HS-5 (cell line): Measurements from ENCODE around the gene CARD19.

ENCODE experiments used
- DNase-seq: peaks from one replicate; pipeline ENCODE4 v3.0.0-alpha.2; 2012; ENCODE audit warnings: low read depth

CARD19 gene

DNA sequence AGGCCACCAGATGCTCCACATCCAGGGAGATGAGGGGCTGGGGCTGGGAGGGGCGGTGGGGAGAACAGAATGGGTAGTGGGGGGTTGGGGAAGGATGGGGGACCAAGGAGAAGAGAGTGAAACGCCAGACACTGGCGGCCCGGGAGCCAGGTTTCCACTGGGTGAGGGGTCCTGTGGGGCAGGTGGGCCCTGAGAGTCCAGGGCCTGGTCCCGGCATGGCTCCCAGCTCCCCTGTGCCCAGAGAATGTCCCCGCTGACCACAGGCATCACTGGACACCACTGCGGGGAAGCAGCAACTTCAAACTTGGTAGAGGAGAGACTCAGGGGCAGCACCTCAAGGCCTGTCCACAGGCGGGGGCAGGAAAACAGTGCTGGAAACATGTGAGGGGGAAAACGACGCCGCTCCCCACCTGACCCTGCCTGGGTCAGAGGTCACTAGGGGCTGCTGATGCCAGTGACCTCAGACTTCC, 24.9 kb downstream of the CARD19 start:
- no peak for DNase-seq

DNA sequence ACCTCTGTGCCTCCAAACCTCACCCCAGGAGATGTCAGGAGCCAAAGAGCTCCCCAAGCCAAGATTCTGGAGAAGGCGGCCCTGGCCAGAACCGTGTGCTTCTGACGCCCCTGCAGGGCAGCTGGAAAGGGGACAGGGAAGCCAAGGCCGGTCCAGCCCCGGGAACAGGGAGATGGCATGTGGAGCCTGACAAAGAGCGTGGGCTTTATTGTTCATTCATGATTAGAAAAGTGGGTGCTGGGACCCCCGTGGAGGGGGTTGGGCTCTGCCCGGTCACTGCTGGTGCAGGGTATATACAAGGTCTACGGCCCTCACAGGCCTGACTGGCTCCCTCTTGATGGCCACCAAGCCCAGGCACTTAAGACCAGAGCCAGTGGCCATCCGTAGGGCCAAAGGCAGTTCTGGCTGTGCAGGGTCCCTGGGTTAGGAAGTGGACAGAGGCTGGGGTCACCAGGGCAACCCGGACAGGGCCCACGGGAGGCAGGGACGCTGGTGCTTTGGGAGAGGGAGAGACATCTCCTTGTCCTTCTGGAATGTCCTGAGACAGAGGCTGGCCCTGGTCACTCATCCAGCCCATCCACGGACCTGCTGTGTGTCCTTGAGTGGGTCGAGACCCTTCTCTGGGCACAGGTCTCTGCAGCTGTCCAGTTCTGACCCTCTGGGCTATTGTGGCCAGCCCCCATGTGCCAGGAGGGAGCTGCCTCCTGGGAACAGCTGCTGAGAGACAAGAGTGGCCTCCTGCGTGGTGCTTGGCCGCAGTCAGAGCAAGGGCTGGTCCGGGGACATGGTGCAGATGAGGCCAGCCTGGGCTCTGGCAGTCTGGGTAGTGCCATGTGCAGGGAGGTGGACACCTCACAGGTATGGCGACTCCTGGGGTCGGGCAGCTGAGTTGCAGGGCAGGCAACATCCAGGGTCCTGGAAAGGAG, 25.6 kb downstream of the CARD19 start:
- DNase-seq = no peak

DNA sequence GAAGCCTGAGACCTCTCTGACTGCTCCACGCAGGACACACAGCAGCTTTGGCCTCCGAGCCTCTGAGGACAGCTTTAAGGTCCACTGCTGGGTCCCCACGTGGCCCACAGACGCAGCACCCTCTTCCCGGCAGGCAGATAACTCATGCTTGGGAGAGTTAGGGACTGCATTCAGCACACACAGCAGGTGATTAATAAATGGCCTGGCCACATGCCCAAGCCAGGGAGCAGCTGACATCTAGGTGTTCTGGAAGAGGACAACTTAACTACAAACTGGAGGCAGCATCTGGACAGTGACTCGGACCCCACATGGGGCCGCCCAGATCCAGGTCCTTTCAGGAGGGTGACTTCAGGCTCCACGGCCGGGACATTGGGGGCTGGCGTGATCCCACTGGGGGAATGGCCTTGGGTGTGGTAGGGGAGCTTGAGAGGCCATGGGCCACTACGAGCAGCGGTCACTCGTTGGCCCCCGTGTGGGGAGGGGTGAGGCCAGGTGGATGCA, 26.8 kb downstream of the CARD19 start:
- no peak for DNase-seq

DNA sequence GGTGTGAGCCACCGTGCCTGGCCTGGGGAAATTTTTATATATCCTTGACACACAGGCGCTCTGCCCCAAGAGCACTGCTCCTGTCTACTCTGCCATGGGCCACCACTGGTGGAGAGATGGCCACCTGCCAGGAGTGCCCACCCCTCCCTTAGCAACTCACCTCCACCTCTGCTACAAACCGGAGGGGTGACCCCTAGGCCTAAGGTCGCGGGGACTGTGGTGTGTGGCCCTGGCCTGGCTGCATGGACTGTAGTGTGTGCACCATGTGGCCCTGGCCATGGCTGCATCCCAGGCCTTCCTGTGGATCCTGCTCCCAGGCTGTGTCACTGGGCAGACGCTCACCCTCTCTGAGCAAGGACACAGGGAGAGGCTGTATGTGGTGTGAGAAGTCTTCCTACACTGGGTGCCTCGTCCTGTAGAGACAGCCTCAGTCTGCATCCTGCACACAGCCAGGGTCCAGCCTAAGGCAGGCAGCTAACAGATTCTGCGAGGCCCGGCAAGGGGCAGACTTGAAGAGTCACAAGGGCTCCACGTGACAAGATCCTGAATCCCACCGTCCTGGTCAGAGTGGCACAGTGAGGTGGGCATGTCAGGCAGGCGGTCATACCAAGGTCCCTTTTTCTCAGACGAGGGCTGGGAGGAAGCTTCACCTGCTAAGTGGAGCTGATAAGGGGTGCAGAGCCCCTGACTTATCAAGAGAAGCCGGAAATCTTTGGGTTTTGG, 27.7 kb downstream of the CARD19 start:
- DNase-seq = no peak

DNA sequence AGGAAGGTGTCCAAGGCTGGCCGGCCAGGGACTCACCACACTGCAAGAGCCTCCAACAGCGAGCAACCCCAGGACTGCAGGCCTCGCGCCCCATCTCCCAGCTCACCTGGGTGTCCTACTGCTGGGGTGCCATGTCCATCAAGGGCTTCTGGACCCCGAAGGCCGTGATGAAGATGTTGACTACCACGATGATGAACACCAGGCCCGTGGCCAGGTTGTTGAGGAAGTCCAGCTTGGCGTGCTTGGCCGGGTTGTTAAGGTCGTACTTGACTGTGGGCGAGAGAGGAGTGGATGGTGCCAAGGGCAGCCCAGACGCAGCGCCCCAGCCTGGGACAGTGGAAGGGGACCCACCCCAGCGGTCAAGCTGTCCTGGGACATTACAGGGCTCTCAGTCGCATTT, 28.8 kb downstream of the CARD19 start:
- no peak for DNase-seq

DNA sequence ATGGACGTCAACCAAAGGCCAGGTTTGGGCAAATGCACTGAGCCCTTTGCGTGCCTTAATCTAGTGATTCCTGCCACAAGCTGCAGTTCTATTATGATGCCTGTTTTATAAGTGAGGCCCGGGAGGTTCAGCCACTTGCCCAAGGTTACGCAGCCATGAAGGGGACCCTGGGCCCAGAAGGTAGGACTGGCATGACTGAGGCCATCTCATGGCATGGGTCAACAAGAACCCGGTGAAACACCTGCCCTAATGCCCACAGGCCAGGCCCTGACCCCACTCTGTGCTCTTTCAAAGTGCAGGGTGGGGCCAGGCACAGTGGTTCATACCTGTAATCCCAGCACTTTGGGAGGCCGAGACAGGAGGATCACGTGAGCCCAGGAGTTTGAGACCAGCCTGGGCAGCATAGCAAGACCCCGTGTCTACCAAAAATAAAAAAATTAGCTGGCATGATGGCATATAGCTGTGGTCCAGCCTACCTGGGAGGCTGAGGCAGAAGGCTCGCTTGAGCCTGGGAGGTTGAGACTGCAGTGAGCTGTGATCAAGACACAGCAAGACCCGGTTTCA, 29.4 kb downstream of the CARD19 start:
- DNase-seq = no peak

DNA sequence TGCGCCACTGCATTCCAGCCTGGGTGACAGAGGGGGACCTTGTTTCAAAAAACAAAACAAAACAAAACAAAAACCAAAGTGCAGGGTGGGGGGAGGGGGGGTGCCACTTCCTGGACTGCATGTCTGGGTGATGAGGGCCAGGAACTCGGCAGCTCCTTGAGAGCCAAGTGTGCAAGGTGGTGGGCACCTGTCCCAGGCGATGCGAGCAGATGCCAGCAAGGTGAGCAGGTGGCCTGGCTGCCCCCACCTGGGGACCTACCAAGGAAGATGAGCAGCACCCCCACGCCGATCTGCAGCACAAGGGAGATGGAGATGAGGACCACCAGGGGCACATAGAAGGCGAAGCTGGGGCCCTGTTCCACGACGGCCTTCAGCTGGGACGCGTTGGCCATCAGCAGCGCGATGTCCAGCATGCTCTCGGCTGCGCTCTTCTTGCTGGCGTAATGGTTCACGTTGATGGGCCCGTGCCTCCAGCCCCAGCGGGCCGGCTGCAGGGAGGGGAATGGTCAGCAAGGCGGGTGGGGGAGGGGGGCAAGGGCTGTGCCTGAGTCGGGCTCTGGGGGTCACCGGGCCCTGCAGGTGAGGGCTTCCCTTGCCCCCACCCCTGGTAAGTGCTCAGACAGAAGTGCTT, 30.2 kb downstream of the CARD19 start:
- DNase-seq = no peak

DNA sequence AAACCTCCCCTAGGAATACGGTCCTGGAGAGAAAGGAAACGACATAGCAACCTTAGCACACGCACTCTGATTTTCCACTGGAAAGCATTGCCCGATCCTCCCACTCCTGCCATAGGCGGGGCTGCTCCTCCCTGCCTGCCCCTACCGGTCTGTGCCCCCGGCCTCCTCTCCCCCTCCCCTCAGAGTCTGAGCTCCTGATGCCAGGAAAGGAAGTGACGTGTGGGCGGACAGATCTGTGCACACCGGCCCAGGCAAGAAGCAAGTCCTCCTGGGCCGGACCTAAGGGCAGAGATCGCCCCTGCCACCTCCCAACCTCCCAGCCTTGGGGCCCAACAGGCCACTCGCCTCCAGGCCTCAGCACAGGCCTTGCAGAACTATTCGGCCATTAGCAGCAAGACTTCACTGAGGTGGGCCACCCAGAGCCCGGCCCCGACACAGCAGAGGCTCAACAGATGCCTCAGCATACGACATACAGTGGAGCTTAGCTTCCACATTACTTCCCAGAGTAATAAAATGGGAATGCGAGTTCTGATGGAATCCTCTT, 30.9 kb downstream of the CARD19 start:
- DNase-seq = no peak

DNA sequence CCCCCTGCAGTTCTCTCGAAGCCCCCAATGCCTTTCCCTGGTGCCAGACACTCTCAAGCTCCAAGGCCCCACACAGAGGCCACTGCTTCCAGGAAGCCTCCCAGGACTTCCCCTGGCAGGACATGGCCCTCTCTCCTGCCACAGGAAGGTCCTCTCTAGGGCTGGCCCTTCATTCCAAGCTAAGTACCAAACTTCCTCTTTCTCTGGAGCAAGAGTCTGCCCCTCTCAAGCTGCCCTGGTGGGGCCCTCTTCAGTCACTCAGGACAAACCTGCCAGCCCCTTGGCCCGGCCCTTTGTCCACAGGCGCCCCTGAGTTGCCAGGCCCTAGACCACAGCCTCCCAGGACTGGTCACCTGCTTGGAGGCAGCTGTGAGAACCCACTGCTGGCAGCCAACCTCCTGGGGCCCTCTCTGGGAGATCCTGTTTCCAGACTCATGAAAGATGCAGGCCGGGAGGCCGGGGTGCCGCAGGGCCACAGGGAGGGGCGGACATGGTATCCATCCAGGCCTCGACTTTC, 31.4 kb downstream of the CARD19 start:
- DNase-seq = no peak

DNA sequence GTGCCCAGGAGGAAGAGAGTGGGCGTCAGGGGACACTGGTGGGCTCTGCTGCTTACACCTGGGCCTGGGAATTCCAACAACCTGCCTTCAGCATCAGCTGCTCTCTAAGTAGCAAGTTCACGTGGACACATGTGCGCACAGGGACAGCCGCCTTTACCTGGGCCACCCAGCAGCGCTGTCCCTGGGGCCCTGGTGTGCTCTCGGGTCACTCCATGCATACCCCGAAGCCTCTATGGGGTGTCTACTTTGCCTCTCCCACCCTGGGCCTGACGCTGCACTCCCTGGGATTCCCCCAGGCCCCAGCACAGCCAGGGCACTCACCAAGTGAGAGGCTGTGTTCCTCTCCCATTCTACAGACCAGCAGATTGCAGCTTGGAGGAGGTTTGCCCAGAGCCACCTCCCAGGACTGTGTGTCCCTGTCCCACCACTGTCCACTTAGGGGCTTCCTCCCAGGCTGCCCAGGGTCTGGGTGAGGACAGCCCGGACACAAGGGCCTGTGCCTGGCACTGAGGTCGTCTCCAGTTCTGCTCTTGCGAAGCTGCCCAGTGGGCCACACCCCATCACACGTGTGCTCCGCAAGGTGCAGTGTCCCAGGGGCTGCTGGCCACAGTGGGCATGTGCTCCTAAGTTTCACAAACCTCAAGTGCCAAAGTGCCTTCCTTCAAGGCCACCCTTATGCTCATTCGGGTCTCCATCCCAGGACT, 32.1 kb downstream of the CARD19 start:
- no peak for DNase-seq

DNA sequence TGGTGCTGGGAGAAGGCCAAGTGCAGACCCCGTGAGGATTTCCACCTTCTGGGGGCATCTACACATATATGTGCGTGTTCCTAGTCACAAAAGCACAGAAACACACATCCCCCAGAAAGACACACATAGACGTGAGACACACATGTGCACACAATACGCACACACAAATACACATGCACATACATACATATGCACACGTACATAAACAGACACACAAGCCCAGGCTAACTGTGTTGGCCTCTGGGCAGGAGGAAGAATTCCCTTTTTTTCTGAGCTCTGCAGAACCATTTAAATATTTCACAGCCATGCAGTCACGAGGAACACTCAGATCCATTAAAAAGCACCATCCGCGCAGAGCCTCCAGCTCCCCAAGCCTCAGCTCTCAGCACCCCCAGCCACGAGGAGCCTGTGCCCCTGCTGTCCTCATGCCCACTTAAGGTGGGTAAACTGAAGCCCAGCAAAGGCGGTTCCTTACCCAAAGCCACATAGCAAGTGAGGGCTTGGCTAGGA, 32.8 kb downstream of the CARD19 start:
- no peak for DNase-seq

DNA sequence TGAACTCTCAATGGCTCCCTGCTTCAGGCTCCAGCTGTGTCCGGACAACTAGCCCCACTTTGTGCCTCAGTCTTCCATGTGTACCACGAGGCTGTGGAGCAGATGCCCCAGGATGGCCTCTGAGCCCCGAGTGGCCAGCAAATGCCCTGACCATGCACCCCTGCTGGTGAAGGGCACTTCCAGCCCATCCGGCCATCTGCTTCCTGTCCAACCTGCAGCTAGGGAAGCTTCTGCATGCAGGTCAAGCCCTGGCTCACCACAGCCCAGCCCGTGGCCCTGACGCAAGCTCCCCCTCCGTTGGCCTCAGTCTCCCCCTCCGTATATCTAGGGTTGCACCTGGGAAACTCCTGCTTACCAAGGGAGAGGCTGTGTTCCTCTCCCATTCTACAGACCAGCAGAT, 33.3 kb downstream of the CARD19 start:
- no peak for DNase-seq

DNA sequence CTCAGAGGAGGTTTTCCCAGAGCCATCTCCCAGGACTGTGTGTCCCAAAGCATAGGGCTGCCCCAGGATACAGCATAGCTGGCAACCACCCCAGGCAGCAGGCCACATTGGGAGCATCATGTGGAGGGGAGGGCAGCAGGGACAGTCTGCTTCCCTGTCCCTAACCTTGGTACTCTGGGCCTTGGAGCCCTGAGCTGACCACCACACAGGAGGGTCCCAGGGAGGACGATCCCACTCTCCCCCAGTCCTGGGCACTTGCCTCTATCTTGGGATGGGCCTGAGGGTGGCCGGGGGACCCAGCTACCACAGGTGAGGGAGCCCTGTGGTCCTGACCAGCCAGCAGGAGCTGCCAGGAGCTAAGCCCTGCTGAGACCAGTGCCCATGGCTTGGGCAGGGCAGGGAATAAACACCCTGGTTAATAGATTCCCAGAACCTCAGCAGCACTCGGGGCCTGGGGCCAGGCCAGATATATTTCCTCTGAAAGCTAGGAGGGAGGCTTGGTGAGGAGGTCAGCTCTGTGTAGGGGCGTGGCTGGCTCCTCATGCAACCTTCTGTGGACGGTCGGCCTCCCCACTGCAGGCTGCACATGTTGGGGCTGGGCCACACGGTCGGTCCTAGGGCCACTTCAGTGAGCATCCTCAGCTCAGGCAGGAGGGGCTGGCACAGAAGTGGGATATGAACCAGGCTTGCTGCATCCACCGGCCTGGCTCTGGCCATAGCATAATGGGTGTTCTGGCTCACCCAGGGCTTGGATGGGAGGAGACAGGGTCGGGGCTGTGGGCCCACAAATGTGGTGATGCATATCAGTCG, 33.9 kb downstream of the CARD19 start:
- DNase-seq = no peak

DNA sequence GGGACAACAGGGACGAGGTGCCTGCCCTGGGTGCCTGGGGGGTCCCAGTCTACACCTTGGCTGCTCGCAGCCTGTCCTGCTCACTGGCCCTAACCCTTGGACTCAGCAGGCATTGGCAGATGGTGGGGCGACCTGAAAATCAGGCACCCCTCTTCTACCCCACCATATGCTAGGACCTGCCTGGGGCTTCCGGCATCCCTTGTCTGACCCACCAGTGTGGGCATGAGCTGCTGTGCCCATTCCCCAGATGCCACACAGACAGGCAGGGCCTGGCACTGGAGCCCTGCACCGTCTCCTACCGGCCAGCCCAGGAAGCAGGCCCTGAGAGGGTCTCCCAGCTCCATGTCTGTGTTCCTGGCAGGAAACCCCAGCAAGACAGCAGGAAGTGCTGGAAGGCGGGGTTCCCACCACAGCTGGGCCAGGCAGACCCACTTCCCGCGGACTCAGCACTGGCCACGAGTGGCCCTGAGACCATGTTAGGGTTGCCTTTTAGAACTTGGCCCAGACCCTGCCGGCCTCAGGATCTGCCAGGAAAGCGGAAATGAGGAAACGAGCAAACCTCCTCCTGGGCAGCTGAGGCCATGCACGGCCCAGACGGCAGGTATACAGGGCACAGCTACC, 35.0 kb downstream of the CARD19 start:
- no peak for DNase-seq

DNA sequence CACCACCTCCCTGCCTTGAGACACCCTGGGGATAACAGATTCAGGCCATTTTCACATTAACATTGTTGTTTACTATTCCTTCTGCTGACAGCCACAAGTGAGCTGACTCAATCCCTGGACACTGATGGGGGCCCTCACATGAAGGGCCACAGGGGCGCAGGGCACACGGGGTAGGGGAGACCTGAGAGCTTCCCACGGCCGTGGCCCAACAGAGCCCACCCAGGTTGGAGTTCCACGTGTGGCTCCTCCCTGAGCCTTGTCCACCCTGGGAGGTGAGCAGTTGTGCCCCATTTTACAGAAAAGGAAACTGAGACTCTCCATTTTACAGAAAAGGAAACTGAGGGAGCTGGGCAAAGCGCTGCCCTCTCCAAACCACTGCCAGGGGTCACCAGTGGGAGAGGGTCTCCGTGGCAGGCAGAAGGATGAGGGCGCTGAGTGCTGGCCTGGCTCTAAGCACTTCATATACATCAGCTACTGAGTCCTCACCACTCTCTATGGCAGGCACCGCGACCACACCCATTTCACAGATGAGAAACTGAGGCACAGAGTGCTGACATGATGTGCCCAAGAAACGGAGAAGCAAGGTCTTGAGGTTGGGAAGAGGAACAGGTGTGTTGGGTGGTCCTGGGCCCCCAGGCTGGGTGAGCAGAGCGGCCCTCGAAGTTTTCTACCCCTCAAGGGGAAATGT, 35.7 kb downstream of the CARD19 start:
- no peak for DNase-seq

DNA sequence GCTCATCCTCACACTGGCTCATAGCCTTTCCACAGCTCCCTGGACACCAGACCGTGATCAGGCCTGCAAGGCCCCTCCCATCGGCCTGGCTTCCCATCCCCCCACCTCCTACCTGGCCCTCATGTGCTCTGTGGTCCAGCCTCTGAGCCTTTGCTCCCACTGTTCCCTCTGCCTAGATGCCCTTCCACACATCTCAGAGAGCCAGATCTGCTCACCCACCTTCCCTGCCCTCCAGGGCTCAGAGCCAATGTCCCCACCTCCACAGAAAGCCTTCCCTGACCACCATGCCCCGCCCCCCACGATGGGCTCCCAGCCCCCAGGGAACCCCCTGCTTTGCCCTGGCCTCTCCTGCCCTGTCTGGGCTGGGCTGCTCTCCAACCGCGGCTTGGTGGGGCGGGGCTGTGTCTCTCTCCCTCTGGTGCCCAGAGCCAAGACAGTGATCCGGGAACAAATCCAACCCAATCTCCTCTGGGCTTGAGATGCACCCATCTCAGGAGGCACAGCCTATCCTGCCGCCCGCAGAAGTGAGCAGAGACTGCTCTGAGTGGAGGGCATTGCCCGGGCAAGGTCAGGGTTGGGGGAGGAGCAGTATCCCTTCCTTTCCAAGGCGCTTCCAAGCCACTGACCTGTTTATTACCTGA, 36.4 kb downstream of the CARD19 start:
- DNase-seq = no peak

DNA sequence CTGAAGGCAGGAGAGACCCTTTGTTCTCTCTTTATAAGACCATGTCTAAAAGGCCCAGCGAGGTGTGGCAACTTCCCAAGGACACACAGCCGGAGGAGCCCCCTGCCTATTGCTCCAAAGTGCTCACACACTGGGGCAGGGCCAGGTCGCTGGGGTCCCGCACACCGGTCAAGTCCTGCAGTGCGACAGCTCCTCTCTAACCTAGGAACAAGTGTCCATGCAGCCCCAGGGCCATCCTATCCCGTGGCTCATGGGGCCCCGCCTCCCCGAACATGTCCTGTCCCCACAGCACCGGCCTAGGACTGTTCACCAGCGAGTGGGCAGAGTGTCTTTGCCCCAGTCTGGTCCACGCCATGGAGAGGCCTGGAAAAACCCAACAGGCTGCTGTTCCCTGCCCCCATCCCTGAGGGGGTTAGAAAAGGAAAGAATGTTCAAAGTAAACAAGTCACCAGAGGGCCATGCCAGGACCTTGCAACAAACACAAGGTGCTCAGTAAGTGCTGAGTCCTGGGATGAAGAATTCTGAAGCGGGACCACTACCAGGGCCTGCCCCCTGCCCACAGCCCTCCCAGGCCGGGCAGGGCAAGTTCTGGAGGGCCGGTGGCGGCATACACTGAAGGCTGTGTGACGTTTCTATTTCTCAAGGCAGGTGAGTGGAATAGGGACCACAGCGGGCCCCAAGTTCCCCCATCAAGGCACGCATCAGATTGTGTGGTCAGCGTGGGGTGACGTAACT, 37.1 kb downstream of the CARD19 start:
- DNase-seq = no peak

DNA sequence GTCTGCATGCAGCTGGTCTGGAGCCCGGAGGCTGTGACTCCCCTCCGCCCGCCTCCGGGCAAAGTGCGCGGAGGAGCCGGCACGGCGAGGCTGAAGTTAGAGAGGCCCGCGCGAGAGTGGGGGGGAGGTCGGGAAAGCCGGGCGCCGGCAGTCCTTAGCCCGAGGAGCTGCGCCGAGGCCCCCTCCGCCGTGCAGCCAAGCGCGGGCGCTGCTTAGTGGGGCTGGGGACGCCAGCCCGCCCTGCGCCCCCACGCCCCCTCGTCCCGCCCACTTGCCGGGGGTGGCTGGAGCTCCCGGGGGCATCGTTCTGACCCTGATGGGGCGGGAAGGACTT, 37.6 kb downstream of the CARD19 start:
- peak; percentile 28 for DNase-seq
